Right atrium auricular region (tissue), 2 donors: ENCODE data around the gene PDE2A. TPM values are rescaled to one million over a fixed set of nuclear protein-coding genes. Genes with fewer than 3 reads are reported as not detected.

ENCODE experiments used
- DNase-seq: peaks from one replicate; pipeline ENCODE4 v3.0.0-alpha.2; 2019; ENCODE audit warnings: low spot score
- H3K27ac ChIP-seq, 2 donors: fragments of 200-600 bp; sonication (generic); 1 replicate in 1 of 2; 2 replicates in 1 of 2; pipeline ENCODE4 v1.5.1; 2016 to 2019
- H3K27me3 ChIP-seq, 2 donors: fragments of 200-600 bp; sonication (generic); one replicate each; pipeline versions ENCODE4 v1.5.1 to v1.6.0; 2017 to 2019
- H3K36me3 ChIP-seq: fragments of 200-600 bp; sonication (generic); one replicate; pipeline ENCODE4 v1.5.1; 2016
- H3K4me1 ChIP-seq, 2 donors: fragments of 200-600 bp; sonication (generic); one replicate each; pipeline versions ENCODE4 v1.5.1 to v1.6.0; 2017 to 2019
- H3K4me3 ChIP-seq, 2 donors: fragments of 200-600 bp; sonication (generic); 1 replicate in 1 of 2; 2 replicates in 1 of 2; pipeline ENCODE4 v1.5.1; 2017 to 2019; ENCODE audit warnings: mild to moderate bottlenecking in 1 of 2, moderate library complexity in 1 of 2
- H3K9me3 ChIP-seq, 2 donors: fragments of 200-600 bp; sonication (generic); one replicate each; pipeline ENCODE4 v1.5.1; 2019
- CTCF ChIP-seq, 2 donors: fragments of 200-600 bp; sonication (generic); IDR thresholded peaks; one replicate each; pipeline ENCODE4 v1.5.1; 2019; ENCODE audit warnings: antibody characterized with exemption in 2 of 2
- total RNA-seq, 2 donors: library from RNA; depleted of rRNA; stranded (reverse); fragments of >200 nt; gene quantifications; one replicate each; pipeline ENCODE4 v1.1.0, GENCODE V29; 2016

The PDE2A gene
- total RNA-seq, 2 donors from 2014 or later: 23.1 to 34.2 TPM

DNA sequence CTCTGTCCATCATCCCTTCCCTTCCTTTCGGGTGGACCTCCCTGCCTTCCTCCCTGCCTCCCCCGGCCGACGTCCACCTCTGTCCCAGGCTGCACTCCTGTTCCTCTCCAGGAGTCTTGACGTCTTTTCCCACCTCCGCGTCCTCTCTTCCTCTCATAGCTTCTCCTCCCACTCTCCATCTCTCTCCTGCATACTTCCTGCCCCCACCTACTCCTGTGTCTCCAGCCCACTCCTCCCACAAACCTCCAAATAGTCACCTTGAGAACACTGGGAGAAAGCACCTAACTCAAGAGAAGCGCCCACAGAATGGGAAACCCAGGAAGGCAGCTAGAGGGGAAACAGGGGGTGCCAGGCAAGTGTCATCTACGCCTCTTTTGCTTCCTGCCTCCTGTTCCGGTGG, 60.8 kb downstream of the PDE2A start:
- Histone ChIP-seq H3K4me1 (peaks cover 0 to 55% of the 10 kb centered on the region in 2 donors), H3K27ac (no peak overlapping the region)

DNA sequence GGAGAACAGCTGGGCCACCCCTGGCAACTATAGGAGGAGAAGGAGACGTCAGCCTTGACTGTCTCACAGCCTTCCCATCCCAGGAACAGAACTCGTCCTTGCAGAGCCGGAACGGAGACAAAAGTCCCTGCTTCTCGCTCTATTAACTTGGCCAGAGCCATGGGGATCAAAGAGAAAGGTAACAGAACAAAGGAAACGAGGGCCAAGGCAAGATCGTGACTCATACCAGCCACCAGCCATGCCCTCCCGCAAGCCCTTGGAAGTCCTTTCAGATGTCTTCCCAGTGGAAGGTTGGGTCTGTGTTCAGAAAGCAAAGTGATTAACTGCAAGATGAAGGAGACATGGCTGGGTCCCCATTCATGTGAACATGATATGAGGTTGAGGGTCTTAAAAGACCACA, 64.7 kb downstream of the PDE2A start:
- no peaks in the 10 kb centered on the region for H3K36me3 ChIP-seq
- peaks cover 0 to 52% of the 10 kb centered on the region in 2 donors for H3K4me1 ChIP-seq
- TF ChIP-seq CTCF (IDR thresholded peaks at IDR 0.05): no peak
- no peak overlapping the region for H3K27ac ChIP-seq
- no peak for DNase-seq
- no peaks in the 10 kb centered on the region for H3K9me3 ChIP-seq
- no peak overlapping the region for H3K4me3 ChIP-seq
- no peaks in the 10 kb centered on the region for H3K27me3 ChIP-seq

More for the DNA sequence above, 60.8 kb downstream of the PDE2A start:
- Histone ChIP-seq H3K9me3 (no peaks in the 10 kb centered on the region), H3K36me3 (no peaks in the 10 kb centered on the region), H3K4me3 (no peak overlapping the region), H3K27me3 (no peaks in the 10 kb centered on the region)
- no peak for TF ChIP-seq CTCF (IDR thresholded peaks at IDR 0.05)
- no peak for DNase-seq

DNA sequence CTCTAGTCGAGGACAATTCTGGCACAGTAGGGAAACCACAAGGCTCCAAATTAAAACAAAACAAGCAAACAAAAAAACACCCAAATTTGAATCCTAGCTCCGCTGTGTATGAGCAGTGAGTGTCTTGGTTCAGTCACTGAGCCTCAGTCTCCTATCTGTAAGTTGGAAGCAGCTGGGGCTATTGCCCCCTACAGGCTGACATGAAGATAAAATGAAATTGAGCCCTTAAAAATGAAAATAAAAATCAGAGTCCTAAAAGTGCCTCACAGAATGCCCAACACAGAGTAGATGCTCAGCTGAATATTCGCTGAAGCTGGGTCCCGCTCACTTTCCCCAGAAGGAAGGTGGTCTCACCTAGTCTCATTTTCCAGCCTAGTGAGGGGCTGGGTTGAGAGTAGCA, 65.2 kb downstream of the PDE2A start:
- H3K4me1 ChIP-seq: peaks cover 0 to 47% of the 10 kb centered on the region in 2 donors
- TF ChIP-seq CTCF (IDR thresholded peaks at IDR 0.05): peak; percentile 26 to 49
- H3K36me3 ChIP-seq: no peaks in the 10 kb centered on the region

GRCh38 chr11:72607496-72607895, 66.7 kb downstream of the PDE2A start:
- no peak for TF ChIP-seq CTCF (IDR thresholded peaks at IDR 0.05)
- H3K4me1 ChIP-seq: peaks cover 0 to 41% of the 10 kb centered on the region in 2 donors

More for the DNA sequence above, 65.2 kb downstream of the PDE2A start:
- DNase-seq: no peak
- no peaks in the 10 kb centered on the region for H3K27me3 ChIP-seq
- no peak overlapping the region for H3K4me3 ChIP-seq
- no peak overlapping the region for H3K27ac ChIP-seq
- no peaks in the 10 kb centered on the region for H3K9me3 ChIP-seq

GRCh38 chr11:72606748-72607468, 67.3 kb downstream of the PDE2A start:
- Histone ChIP-seq H3K9me3 (no peaks in the 10 kb centered on the region), H3K4me3 (no peak overlapping the region), H3K27ac (peak overlapping the region; percentile 55 to 64), H3K36me3 (no peaks in the 10 kb centered on the region), H3K27me3 (no peaks in the 10 kb centered on the region), H3K4me1 (peaks cover 0 to 41% of the 10 kb centered on the region in 2 donors)
- no peak for TF ChIP-seq CTCF (IDR thresholded peaks at IDR 0.05)
- DNase-seq: no peak

More at GRCh38 chr11:72607496-72607895, 66.7 kb downstream of the PDE2A start:
- DNase-seq: no peak
- no peaks in the 10 kb centered on the region for H3K9me3 ChIP-seq
- H3K4me3 ChIP-seq: no peak overlapping the region
- no peaks in the 10 kb centered on the region for H3K27me3 ChIP-seq
- H3K27ac ChIP-seq: no peak overlapping the region
- no peaks in the 10 kb centered on the region for H3K36me3 ChIP-seq
